Keratinocyte (primary cell): ENCODE results near the gene ADGRF5.

Experiments
- EZH2 ChIP-seq: IDR thresholded peaks from one replicate; pipeline ENCODE4 v1.6.1; 2012; ENCODE audit warnings: inconsistent platforms, mild to moderate bottlenecking, low read length, moderate library complexity
- TF ChIP-seq, protein P1 (sequence below), 3 experiments: IDR thresholded peaks in 1 of 3; conservative IDR thresholded peaks in 1 of 3; optimal IDR thresholded peaks in 1 of 3; 2 replicates in 2 of 3; 3 replicates in 1 of 3; pipeline versions ENCODE3 to v1.5.1; 2011; ENCODE audit warnings: low read length in 3 of 3, mild to moderate bottlenecking in 3 of 3, moderate library complexity in 2 of 3, control low read depth in 1 of 3, inconsistent platforms in 1 of 3; ENCODE audit not compliant: insufficient read depth in 2 of 3; ENCODE audit errors: extremely low read depth in 1 of 3

- no peak for TF ChIP-seq EZH2
- TF ChIP-seq, protein P1, sequence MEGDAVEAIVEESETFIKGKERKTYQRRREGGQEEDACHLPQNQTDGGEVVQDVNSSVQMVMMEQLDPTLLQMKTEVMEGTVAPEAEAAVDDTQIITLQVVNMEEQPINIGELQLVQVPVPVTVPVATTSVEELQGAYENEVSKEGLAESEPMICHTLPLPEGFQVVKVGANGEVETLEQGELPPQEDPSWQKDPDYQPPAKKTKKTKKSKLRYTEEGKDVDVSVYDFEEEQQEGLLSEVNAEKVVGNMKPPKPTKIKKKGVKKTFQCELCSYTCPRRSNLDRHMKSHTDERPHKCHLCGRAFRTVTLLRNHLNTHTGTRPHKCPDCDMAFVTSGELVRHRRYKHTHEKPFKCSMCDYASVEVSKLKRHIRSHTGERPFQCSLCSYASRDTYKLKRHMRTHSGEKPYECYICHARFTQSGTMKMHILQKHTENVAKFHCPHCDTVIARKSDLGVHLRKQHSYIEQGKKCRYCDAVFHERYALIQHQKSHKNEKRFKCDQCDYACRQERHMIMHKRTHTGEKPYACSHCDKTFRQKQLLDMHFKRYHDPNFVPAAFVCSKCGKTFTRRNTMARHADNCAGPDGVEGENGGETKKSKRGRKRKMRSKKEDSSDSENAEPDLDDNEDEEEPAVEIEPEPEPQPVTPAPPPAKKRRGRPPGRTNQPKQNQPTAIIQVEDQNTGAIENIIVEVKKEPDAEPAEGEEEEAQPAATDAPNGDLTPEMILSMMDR (optimal IDR thresholded peaks at IDR 0.05 in 1 of 3, IDR thresholded peaks at IDR 0.05 in 1 of 3, conservative IDR thresholded peaks at IDR 0.05 in 1 of 3; ENCODE audit: extremely low read depth in 1 of 3, insufficient read depth in 2 of 3, low read length in 3 of 3) = no peak
Observed at GRCh38 chr6:46915866-46916265, 5.9 kb downstream of the ADGRF5 start.
